ENCODE measurements around the gene SNN.

Gene SNN

DNA sequence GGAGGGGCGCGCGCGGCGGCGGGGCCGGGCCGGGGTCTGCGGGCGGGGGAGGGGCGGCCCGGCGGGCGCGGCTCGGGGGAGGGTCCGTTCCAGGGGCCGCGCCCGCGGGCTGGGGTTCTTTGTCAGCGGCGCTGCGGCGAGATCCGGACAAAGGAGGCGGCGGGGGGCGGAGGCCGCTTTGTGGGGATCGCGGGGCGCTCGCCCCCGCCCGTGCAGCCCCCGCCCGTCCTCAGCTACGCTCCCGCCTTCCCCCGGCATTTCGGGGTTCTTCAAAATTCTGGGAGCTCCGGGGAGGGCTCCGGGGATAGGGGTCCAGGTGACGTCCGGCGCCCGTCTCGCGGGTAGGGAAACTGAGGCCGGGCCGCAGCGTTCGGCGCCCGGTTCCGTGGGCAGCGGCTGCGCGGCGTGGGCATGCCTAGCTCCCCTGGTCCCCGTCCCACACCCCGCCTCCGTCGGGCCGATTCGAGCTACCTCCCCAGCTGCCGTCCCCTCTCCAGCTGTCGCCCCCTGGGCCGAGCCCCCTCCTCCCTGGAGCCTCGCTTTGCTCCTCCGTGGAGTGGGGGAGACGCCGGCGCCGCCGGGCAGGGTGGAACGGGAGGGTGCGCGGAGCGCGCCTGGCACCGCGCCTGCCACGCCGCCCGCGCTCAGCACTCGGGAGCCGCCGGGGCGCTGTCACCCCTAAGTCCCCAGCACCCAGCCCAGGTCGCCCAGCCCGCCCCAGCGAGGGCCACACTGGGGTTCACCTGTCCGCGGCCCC, 546 bp downstream of the SNN start:
- no peak for DNase-seq

- DNase-seq = no peak
These were observed 1.3 kb downstream of the SNN start for GRCh38 chr16:11669380-11670146.

GRCh38 chr16:11670171-11671131, 2.2 kb downstream of the SNN start:
- no peak for DNase-seq

GRCh38 chr16:11671271-11671670, 3.0 kb downstream of the SNN start:
- DNase-seq = no peak

DNA sequence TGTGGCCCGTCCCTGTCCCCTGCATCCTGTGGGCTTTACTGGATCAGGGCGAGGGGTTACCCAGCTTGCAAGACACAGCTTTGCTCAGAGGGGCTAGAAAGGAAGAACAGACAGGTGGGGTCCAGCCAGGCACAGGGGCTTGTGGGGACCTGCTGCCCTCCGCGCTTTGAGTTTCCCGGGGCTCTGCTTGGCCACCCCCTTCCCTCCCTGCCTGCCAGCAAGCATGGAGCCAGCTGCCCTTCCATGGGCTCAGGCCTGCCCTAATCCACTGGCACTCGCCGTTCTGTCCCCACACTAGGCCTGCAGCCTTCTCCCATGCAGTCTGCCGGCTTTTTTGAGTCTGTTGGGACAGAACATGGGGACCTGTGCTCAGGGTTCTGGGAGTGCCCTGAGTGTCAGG, 3.4 kb downstream of the SNN start:
- no peak for DNase-seq

- no peak for DNase-seq
These were observed 4.2 kb downstream of the SNN start for GRCh38 chr16:11672206-11673090.

GRCh38 chr16:11673091-11674000, 5.1 kb downstream of the SNN start:
- no peak for DNase-seq

GRCh38 chr16:11674001-11674817, 6.0 kb downstream of the SNN start:
- DNase-seq = no peak

DNA sequence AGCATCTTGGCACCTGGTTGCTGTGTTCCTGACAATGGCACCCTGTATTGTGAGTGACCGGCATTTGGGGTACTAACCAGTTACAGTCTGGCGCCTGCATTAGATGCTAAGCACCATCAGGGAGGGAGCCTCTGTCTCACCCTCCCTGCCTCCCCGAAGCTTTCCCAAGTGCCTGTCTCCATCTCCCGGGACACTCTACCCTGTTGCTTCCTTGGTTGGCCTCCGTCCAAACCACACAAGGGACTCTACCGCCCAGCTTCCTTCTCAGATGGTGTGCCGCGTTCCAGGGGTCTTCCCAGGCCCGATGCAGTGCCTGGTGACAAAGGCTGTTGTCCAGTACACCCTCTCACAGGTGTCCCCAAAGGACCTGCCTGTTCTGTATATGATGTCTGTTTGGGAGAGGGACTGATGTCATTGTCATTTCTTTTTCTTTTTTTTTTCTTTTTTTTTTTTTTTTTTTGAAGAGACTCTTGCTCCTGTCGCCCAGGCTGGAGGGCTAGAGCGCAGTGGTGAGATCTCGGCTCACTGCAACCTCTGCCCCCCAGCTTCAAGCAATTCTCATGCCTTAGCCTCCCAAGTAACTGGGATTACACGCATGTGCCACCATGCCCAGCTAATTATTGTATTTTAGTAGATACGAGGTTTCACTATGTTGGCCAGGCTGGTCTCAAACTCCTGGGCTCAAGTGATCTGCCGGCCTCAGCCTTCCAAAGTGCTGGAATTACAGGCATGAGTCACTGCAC, 6.7 kb downstream of the SNN start:
- DNase-seq = no peak

DNA sequence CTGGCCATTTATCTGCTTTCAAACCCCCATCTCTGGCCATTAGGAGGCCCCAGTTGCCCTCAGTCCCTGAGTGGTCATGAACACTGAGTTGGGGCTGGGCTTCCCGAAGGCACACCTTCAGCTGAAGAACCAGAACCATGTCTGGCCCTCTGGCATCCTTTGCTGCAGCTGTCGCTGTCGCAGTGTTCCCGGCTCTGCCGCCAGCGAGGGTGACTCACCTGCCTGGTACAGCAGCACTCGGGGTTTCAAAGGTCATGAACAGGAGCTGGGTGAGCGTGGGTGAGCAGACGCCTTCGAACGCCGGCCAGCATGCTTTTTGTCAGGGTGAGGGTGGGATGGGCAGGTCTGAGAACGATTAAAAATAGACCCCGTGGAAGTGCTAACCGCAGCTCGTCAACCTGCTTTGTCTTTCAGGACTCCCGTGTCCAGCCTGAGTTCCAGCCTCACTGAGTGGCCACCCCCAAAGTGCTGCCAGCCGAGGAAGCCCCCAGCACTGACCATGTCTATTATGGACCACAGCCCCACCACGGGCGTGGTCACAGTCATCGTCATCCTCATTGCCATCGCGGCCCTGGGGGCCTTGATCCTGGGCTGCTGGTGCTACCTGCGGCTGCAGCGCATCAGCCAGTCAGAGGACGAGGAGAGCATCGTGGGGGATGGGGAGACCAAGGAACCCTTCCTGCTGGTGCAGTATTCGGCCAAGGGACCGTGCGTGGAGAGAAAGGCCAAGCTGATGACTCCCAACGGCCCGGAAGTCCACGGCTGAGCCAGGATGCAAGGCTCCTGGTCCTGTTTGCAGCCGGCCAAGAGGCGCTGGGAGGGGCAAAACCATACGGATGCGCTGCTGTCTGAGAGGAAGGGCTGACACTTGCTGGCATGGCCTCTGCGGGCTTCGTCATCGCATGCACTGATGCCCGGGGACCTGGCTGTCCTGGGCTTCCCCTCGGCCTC, 7.6 kb downstream of the SNN start:
- DNase-seq = no peak

DNA sequence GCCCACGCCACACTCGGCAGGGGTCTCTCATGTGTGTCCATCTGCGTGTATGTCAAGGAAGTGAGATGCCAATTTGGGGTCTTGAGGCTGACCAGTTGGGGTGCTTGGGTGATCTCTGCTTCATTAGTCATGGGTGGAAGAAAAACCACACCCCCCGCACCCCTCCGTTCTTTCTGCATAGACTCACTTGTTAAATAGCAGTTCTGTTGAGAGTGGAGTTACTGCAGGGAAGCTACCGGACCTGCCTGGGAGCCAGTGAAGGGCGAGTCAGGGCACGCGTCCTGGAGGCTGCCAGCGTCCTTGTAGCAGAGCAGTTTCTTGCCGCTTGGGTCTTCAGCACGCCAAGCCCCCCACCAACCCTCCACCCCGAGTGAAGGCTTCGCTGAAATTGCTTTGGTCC, 8.5 kb downstream of the SNN start:
- no peak for DNase-seq

- no peak for DNase-seq
These were observed 9.2 kb downstream of the SNN start for GRCh38 chr16:11677451-11677951.

DNA sequence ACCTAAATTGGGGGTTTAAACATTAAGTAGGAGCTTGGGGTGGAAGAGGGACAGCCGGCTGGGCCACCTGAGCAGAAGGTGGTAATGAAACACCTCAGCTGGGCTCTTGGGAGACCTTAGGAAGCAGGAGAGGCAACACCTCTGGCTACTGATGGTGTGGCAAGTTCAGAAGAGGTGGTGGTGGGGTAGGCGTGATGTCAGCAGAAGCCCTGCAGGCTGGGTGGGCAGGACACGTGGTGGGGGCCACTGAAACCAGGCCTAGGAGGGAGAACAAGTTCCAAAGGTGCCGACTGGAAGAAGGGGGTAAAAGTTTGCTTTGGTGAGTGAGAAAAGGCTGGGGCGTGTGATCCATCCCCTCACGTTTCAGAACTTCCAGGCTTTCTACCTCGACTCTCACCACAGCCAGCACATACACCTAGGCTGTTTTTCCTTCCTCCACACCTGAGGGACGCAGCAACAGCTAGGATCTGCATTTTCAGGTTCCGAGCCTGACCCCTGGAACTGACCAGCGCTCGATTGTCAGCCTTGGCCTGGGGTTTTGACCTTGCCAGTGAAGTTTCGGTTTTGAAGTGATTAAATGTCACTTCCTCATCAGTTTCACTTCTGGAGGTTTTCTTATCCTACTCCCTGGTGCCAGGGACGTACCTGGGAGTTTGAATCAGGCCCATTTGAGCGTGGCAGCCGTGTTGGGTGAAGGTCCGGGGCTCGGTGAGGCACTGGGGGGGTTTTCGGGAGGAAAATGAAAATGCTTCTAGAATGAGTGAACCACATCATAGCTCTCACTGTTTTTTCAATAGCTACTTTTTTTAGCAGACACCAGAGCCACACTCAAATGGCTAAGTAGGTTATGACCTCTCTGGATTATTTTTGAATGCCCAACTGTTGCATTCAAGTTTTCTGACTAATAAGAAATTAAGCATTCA, 10.0 kb downstream of the SNN start:
- no peak for DNase-seq

DNA sequence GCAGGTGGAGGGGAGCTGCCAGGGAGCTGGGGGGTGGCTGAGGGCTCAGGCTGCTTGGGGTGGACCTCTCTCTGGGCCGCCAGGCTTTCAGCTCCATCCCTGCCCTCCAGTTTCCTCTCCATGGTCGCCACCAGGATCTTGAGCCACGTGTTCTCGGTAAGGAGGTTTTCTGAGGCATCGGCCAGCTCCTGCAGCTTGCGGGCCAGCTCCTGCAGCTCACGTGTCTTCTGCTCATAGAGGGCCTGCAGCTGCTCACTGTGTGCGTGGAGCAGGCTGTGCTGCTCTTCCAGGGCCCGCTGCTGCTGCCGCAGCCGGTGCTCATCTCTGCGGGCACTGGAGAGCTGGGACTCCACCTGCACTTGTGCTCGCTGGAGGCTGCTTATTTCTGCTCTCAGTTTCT, 11.0 kb downstream of the SNN start:
- DNase-seq = no peak

DNA sequence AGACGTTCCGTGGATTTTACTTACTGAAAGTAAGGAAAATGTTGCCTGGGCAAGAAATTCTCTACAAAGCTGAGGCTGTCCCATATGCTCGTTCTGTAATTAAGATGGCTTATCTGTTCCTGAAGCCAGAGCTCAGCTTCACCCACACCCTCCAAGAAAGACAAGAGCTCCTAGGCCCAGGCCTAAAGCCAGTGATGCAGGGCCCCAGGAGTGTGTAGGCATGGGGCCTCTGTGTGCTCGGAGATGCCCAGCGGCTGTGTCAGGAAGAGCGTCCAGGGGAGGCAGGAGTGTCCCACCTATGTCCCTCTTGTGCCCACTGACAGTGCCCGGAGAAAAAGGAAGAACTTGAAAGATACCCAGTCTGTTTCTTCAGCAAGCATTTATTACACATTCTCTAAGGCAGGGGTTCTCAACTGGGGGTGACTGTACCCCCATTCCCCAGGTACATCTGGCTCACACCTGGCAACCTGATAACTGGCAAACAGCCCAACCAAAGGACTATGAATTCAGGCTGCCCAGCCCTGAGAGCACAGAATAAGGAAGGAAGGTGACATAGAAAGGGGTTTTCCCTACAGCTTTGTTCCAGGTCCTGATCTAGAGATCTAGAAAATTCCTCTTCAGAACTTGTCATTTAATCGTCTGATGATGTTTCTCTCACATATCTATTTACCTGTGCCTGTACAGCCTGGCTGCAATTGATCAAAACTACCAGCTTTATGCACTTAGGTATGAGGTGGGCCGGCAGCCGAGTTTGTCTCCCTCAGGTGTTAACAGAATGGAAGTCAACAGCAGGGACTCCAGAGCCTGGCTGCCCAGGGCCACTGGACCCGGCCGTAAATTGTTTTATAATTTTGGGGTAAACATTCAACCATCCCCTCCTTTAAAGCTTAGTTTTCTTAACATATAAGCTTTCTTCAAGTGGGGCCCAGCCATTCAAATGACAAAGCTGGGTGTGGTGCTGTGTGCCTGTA, 12.0 kb downstream of the SNN start:
- DNase-seq = no peak

DNA sequence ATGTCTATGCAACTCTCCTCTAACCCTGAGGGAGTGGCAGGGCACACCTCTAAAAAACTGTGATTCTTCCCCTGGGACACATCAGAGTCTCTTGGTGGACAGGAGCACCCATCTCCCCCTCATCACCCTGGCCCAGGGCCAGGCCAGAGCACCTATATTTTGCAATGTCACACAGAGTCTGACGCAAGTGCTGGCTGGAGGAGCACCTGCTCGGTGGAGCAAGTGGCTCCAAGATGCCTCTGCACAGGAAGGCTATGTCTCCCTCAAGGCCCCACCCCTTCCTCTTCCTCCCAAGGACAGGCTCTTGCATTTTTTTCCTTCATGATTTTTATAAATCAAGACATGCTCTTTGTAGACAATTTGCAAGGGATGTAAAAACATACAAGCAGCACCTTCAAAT, 13.3 kb downstream of the SNN start:
- DNase-seq = no peak

Measured in NCI-H1092 (cell line).